GM12878 (cell line): Measurements from ENCODE around the gene ZMYND19. TPM values are rescaled to one million over a fixed set of nuclear protein-coding genes. Genes with fewer than 3 reads are reported as not detected.

Experiments
- ATAC-seq: fragments of 200-7000 bp; cut with Tn5 transposase; 3 replicates; pipeline ENCODE4 v1.9.1; 2020; ENCODE audit warnings: mild to moderate bottlenecking, moderate library complexity
- BruUV-seq: library from RNA; stranded (reverse); fragments of 400-500 nt; replicated peaks from 2 replicates; lab custom pipeline; 2021; lab: Mats Ljungman, UMichigan
- CTCF ChIA-PET: fragments of 300-600 bp; sonication (Branson Sonifier 250); formaldehyde crosslinking; extraction: SDS; loops from one replicate; lab custom pipeline; 2021; ENCODE audit warnings: inconsistent platforms; lab: Yijun Ruan, JAX
- POLR2A ChIA-PET: fragments of 350-600 bp; formaldehyde crosslinking; extraction: SDS; loops from one replicate; lab custom pipeline; 2021; ENCODE audit warnings: inconsistent platforms; lab: Charles Lee
- RAD21 ChIA-PET: fragments of 300-600 bp; sonication (Branson Sonifier 250); formaldehyde crosslinking; loops from one replicate; lab custom pipeline; 2023; ENCODE audit warnings: antibody characterized with exemption; ENCODE audit not compliant: unreplicated experiment; lab: Charles Lee
- SMC1A ChIA-PET: fragments of 300-600 bp; sonication (Branson Sonifier 250); formaldehyde crosslinking; loops from one replicate; lab custom pipeline; 2023; ENCODE audit not compliant: unreplicated experiment, uncharacterized antibody; lab: Charles Lee
- DNase-seq: peaks from one replicate; pipeline ENCODE4 v3.0.0-alpha.2; 2011; ENCODE audit warnings: low read depth, low spot score
- FAIRE-seq: peaks from 3 replicates; lab custom pipeline; 2011; peaks lifted over from hg19 to GRCh38; lab: Jason Lieb, UNC
- H2AFZ ChIP-seq: 2 replicates; pipeline ENCODE4 v1.6.0; 2011; ENCODE audit warnings: low read depth, low read length, control low read depth; ENCODE audit not compliant: control insufficient read depth
- H3K27ac ChIP-seq: 2 replicates; pipeline ENCODE4 v1.5.1; 2011; ENCODE audit warnings: control low read depth; ENCODE audit not compliant: control insufficient read depth, insufficient read depth
- H3K27me3 ChIP-seq, 2 experiments: replicated peaks in 1 of 2; 2 replicates each; pipeline versions ENCODE4 v1.6.0 to v1.6.1; 2011; ENCODE audit warnings: low read length in 1 of 2; ENCODE audit not compliant: control insufficient read depth in 2 of 2, insufficient read depth in 2 of 2
- H3K36me3 ChIP-seq, 2 experiments: 2 replicates each; pipeline ENCODE4 v1.5.1; 2011; ENCODE audit warnings: low read length in 1 of 2; ENCODE audit not compliant: control insufficient read depth in 2 of 2, insufficient read depth in 2 of 2
- H3K4me1 ChIP-seq: 2 replicates; pipeline ENCODE4 v1.6.1; 2011; ENCODE audit warnings: mild to moderate bottlenecking, low read length, moderate library complexity, mixed read lengths; ENCODE audit not compliant: control insufficient read depth, insufficient read depth
- H3K4me2 ChIP-seq: 2 replicates; pipeline ENCODE4 v1.6.0; 2011; ENCODE audit warnings: control low read depth; ENCODE audit not compliant: control insufficient read depth, insufficient read depth
- H3K4me3 ChIP-seq: fragments of 200-600 bp; sonication (generic); 2 replicates; pipeline ENCODE4 v1.5.1; 2016
- H3K79me2 ChIP-seq: 2 replicates; pipeline ENCODE4 v1.6.0; 2011; ENCODE audit warnings: low read length; ENCODE audit not compliant: control insufficient read depth, insufficient read depth
- H3K9ac ChIP-seq: 2 replicates; pipeline ENCODE4 v1.8.0; 2011; ENCODE audit warnings: low read length, control low read depth, mixed read lengths; ENCODE audit not compliant: control insufficient read depth, insufficient read depth
- H3K9me3 ChIP-seq: replicated peaks from 3 replicates; pipeline ENCODE4 v1.5.1; 2011; ENCODE audit warnings: mild to moderate bottlenecking, low read length; ENCODE audit not compliant: control insufficient read depth, insufficient read depth
- H4K20me1 ChIP-seq: 2 replicates; pipeline ENCODE4 v1.6.0; 2011; ENCODE audit not compliant: control insufficient read depth, insufficient read depth
- CUX1 ChIP-seq: IDR thresholded peaks from 2 replicates; pipeline ENCODE4 v1.6.1; 2012; ENCODE audit warnings: improper control_type of control experiment, low read depth, low read length; ENCODE audit not compliant: insufficient replicate concordance
- DPF2 ChIP-seq: fragments of 450-650 bp; IDR thresholded peaks from 2 replicates; pipeline ENCODE4 v1.6.1; 2017; ENCODE audit warnings: mild to moderate bottlenecking
- EED ChIP-seq: sonication (generic); IDR thresholded peaks from 2 replicates; pipeline ENCODE4 v1.6.1; 2016; ENCODE audit warnings: antibody characterized with exemption, low read depth
- ESRRA ChIP-seq: IDR thresholded peaks from 2 replicates; pipeline ENCODE4 v1.6.1; 2012; ENCODE audit warnings: mild to moderate bottlenecking, low read length, improper control_type of control experiment
- HDAC6 ChIP-seq: fragments of 200-600 bp; sonication (generic); IDR thresholded peaks from one replicate; pipeline ENCODE4 v1.8.0; 2017; ENCODE audit warnings: antibody characterized with exemption; ENCODE audit not compliant: unreplicated experiment
- IKZF1 ChIP-seq: fragments of 450-650 bp; conservative IDR thresholded peaks from 2 replicates; pipeline ENCODE4 v1.6.1; 2017; ENCODE audit warnings: antibody characterized with exemption, mild to moderate bottlenecking
- IRF4 ChIP-seq: IDR thresholded peaks from 2 replicates; pipeline ENCODE4 v1.6.1; 2011; ENCODE audit warnings: low read depth, low read length
- KLF5 ChIP-seq: fragments of 450-650 bp; IDR thresholded peaks from 2 replicates; pipeline ENCODE4 v1.6.1; 2014; ENCODE audit warnings: mild to moderate bottlenecking; ENCODE audit not compliant: partially characterized antibody
- LARP7 ChIP-seq: fragments of 450-650 bp; IDR thresholded peaks from 2 replicates; pipeline ENCODE4 v1.6.1; 2017; ENCODE audit warnings: mild to moderate bottlenecking
- NBN ChIP-seq: fragments of 450-650 bp; IDR thresholded peaks from 2 replicates; pipeline ENCODE4 v1.6.1; 2016
- NKRF ChIP-seq: fragments of 450-650 bp; conservative IDR thresholded peaks from 2 replicates; pipeline ENCODE4 v1.6.1; 2017; ENCODE audit warnings: mild to moderate bottlenecking, moderate library complexity
- TBL1XR1 ChIP-seq: IDR thresholded peaks from 2 replicates; pipeline ENCODE4 v1.6.1; 2012; ENCODE audit warnings: low read depth, low read length, improper control_type of control experiment
- ZNF24 ChIP-seq: fragments of 450-650 bp; IDR thresholded peaks from 2 replicates; pipeline ENCODE4 v1.6.1; 2017; ENCODE audit warnings: antibody characterized with exemption, mild to moderate bottlenecking
- ZNF274 ChIP-seq: IDR thresholded peaks from one replicate; pipeline ENCODE4 v1.8.0; 2011; ENCODE audit not compliant: insufficient read length, insufficient read depth
- ZNF622 ChIP-seq: fragments of 450-650 bp; IDR thresholded peaks from 2 replicates; pipeline ENCODE4 v1.6.1; 2017; ENCODE audit warnings: mild to moderate bottlenecking, inconsistent platforms
- ZSCAN29 ChIP-seq: fragments of 450-650 bp; IDR thresholded peaks from 2 replicates; pipeline ENCODE4 v1.6.1; 2017; ENCODE audit warnings: mild to moderate bottlenecking, moderate library complexity
- WGBS: methylation state at CpG from one replicate; pipeline ENCODE4 v1.1.6; 2016; ENCODE audit warnings: low lambda C conversion rate; ENCODE audit not compliant: insufficient replicate concordance, insufficient coverage; ENCODE audit errors: missing lambda C conversion rate; 5-methylcytosine and 5-hydroxymethylcytosine counted together
- in situ Hi-C: fragments of 300-500 bp; cut with MboI; formaldehyde crosslinking; loops from 9 replicates; pipeline ENCODE4 v1.14.3; 2018; ENCODE audit warnings: mixed read lengths
- intact Hi-C: fragments of 100-400 bp; cut with micrococcal nuclease; formaldehyde crosslinking; loops from one replicate; pipeline ENCODE4 v1.14.2; 2022; ENCODE audit not compliant: unreplicated experiment
- polyA plus RNA-seq, 11 experiments: library from polyadenylated mRNA; depleted of rRNA in 4 of 11; unstranded in 6 of 11; stranded (reverse) in 5 of 11; fragments of >200 nt; fragmentation: Nextera tagmentation in 4 of 11; fragmentation: Illumina TruSeq in 1 of 11; extraction: Ambion mirVana in 4 of 11; extraction: Trizol in 1 of 11; gene quantifications; 1 replicate in 1 of 11; 2 replicates in 10 of 11; pipeline versions ENCODE4 v1.2.1 to v1.2.3, GENCODE V29; 2011 to 2016; ENCODE audit warnings: inconsistent platforms in 2 of 11, missing spikeins in 2 of 11, low read depth in 1 of 11
- total RNA-seq, 4 experiments: library from RNA; depleted of rRNA in 3 of 4; stranded (reverse); fragments of >200 nt in 3 of 4; fragmentation: Illumina TruSeq in 1 of 4; extraction: Trizol in 1 of 4; gene quantifications; 2 replicates each; pipeline versions ENCODE4 v1.2.1 to v1.2.3, GENCODE V29; 2013 to 2021
- TF ChIP-seq, protein P1 (sequence below): IDR thresholded peaks from 2 replicates; pipeline ENCODE4 v1.6.1; 2012; ENCODE audit warnings: low read depth, low read length, improper control_type of control experiment
- TF ChIP-seq, protein P2 (sequence below): IDR thresholded peaks from 2 replicates; pipeline ENCODE4 v1.6.1; 2011; ENCODE audit warnings: mild to moderate bottlenecking, low read depth, low read length, moderate library complexity; ENCODE audit not compliant: insufficient replicate concordance

The ZMYND19 gene
- total and polyA plus RNA-seq, 10 of the 15 experiments (the other 5 are each of a cell fraction or from before 2014, with no cell fraction given): 0.84 to 54.8 (median 20.1) TPM

DNA sequence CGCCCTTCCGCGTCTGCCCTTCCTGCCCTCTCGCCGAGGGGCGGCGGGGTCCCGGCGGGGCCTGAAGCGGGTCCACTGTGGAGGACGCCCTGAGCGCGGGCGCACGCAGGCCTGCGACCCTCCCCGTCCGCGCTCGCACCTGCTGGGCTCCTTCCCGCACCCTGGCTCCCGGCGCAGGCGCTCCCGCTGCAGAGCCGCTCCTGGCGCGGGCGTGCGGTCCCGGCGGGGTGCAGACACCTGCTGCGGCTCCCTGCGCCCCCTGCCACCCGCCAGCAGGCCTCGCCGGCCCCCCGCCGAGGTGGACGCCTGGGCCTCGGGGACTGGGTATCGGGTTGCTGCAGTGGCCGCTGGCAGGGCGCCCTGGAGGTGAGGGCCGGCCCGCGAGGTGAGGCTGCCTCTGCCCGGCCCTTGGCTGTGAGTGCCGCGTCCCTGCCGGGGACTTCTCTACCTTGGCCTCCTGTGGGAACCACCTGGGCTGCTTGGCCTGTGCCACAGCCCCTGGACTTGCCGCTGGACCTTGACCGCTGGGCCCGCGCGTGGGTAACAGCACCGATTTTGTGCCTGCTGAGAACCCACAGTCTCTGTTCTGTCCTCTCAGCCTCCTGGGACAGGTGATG lies 15.8 kb upstream of the ZMYND19 start:
- Histone ChIP-seq H3K36me3 (no peaks in the 10 kb centered on the region), H3K79me2 (peaks cover 4% of the 10 kb centered on the region), H3K9me3 (no peaks in the 10 kb centered on the region), H3K4me1 (peaks cover 11% of the 10 kb centered on the region), H4K20me1 (no peaks in the 10 kb centered on the region; the same call in 1 of the 2 replicates), H3K27ac (peak overlapping the region; percentile 35; the same call in 1 of the 2 replicates), H3K4me2 (peak overlapping the region; percentile 94), H3K9ac (peak overlapping the region; percentile 63), H2AFZ (peak overlapping the region; percentile 82), H3K27me3 (no peaks in the 10 kb centered on the region), H3K4me3 (peak overlapping the region; percentile 76)
- FAIRE-seq: no peak
- BruUV-seq: no TSS peak
- DNase-seq: no peak
- in situ Hi-C loops: no loop called here
- ChIA-PET POLR2A (no interaction called here), SMC1A (no interaction called here), CTCF (no interaction called here), RAD21 (no interaction called here)
- ATAC-seq: peak; percentile 31
- WGBS: under 1% methylated on average over 45 of the region's 57 CpGs
- intact Hi-C loops: no loop called here
- TF ChIP-seq, protein P1, sequence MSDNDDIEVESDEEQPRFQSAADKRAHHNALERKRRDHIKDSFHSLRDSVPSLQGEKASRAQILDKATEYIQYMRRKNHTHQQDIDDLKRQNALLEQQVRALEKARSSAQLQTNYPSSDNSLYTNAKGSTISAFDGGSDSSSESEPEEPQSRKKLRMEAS: no peak
- TF ChIP-seq CUX1 (no peak), NBN (no peak), LARP7 (peak; percentile 68; the same call in 1 of the 2 replicates), EED (no peak), IRF4 (no peak), TBL1XR1 (no peak), ZSCAN29 (no peak), HDAC6 (peak; percentile 48), ZNF622 (no peak), ZNF24 (no peak), DPF2 (0 out of 2 replicates have a peak, but pooled peaks have one; percentile 33), ESRRA (no peak), KLF5 (no peak), IKZF1 (peak; percentile 49), NKRF (0 out of 2 replicates have a peak, but pooled peaks have one; percentile 12), ZNF274 (no peak)
- TF ChIP-seq, protein P2, sequence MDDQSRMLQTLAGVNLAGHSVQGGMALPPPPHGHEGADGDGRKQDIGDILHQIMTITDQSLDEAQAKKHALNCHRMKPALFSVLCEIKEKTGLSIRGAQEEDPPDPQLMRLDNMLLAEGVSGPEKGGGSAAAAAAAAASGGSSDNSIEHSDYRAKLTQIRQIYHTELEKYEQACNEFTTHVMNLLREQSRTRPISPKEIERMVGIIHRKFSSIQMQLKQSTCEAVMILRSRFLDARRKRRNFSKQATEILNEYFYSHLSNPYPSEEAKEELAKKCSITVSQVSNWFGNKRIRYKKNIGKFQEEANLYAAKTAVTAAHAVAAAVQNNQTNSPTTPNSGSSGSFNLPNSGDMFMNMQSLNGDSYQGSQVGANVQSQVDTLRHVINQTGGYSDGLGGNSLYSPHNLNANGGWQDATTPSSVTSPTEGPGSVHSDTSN: no peak
